ENCODE data around the gene CD1E. TPM values are rescaled to one million over a fixed set of nuclear protein-coding genes. Genes with fewer than 3 reads are reported as not detected.

CD1E gene
- total and polyA plus RNA-seq, 2 of the 8 experiments (the other 6 are each of a cell fraction or from before 2014, with no cell fraction given) = not detected

GRCh38 chr1:158353303-158354075 lies at the start of gene CD1E (continued):
- no peak for TF ChIP-seq ATF2 (IDR thresholded peaks at IDR 0.05; ENCODE audit: low read length)
- no peak for TF ChIP-seq PHF8 (conservative IDR thresholded peaks at IDR 0.05; ENCODE audit: low read depth, low read length)
- TF ChIP-seq CHD2 (IDR thresholded peaks at IDR 0.05; ENCODE audit: low read length) = no peak

Measured in H1 (cell line).